NCI-H2107 treated with DMSO at 0.1 percent for 48 hours (cell line): ENCODE results near the gene CARD8.
"Not testable (repeated sequence)": the region's sequence is repeated elsewhere in the genome, so short reads cannot be mapped to it uniquely, and the experiment has no call there.

ENCODE experiments used
- DNase-seq: peaks from one replicate; lab custom pipeline; 2025; ENCODE audit not compliant: unreplicated experiment; lab: John Stamatoyannopoulos, UW

CARD8 gene, protein sequence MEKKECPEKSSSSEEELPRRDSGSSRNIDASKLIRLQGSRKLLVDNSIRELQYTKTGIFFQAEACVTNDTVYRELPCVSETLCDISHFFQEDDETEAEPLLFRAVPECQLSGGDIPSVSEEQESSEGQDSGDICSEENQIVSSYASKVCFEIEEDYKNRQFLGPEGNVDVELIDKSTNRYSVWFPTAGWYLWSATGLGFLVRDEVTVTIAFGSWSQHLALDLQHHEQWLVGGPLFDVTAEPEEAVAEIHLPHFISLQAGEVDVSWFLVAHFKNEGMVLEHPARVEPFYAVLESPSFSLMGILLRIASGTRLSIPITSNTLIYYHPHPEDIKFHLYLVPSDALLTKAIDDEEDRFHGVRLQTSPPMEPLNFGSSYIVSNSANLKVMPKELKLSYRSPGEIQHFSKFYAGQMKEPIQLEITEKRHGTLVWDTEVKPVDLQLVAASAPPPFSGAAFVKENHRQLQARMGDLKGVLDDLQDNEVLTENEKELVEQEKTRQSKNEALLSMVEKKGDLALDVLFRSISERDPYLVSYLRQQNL

DNA sequence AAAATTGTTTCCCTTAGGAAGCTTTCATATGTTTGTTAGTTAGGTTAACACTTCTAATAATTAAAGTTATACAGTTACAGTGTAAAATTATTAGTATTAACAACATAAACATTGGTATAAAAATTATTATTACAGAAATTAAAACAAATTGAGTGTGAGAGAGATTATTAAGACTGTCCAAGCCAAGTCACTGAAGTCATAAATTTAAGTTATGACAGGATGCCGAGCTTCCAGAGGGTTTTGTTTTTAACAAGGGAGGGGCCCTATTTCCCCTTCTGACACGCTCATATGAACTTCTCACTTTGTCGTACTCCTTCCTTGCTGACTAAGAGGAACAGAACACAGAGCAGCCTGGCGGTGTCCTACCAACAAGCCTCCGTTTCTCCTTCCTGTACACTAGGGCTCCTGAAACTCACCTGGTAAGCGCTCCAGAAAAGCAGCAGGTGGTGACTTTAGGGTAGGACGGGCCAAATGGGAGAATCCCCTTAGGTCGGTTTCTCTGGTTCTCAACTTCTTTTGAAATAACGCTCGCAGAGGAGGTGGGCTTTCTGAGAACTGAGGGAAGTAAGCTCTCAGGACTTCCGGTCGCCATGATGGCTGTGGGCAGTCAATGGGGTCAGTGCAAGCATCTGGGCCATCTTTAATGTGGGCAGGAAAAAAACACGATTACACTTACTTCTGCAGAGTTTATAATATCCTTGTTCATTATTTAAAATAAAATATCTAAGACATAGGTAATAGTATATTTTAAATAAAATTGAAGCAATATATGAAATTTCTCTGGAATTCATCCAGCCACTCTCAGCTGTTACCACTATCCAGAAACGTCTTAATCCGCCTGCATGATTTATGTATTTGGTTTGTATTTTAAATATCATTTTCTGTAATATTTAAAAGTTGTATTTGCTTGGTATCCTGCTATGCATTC lies at the start of gene CARD8:
Gene CARD8, minus strand, starts transcription at position 537 of the 928 bp plus-strand sequence. CDS start 14,892 bp downstream, outside the sequence.
- peak; percentile 93 for DNase-seq

- DNase-seq, result no peak
Observed at GRCh38 chr19:48303866-48304265, 48.2 kb upstream of the CARD8 start.

- DNase-seq, result no peak
Observed at GRCh38 chr19:48303367-48303766, 47.7 kb upstream of the CARD8 start.

DNA sequence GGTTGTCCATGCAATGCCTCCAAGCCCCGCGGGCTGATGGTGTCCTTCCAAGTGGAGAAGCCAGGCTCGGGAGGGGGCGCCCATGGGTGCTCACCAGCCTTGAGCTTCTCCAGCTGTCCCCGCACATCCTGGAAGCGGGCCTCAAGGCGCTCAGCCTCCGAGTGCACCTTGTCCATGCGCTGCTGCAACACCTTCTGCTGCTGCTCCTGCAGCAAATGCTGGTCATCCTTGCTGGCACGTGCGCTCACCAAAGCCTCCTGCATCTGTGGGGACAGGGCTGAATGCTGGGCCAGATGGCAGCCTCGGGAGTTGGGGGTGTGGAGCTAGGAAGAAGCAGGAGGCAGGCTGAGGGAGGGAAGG lies 46.9 kb upstream of the CARD8 start:
- DNase-seq, result no peak

- DNase-seq, result no peak
Observed at GRCh38 chr19:48301886-48302599, 46.3 kb upstream of the CARD8 start.

GRCh38 chr19:48297975-48298374 lies 42.3 kb upstream of the CARD8 start:
- DNase-seq, result no peak

DNA sequence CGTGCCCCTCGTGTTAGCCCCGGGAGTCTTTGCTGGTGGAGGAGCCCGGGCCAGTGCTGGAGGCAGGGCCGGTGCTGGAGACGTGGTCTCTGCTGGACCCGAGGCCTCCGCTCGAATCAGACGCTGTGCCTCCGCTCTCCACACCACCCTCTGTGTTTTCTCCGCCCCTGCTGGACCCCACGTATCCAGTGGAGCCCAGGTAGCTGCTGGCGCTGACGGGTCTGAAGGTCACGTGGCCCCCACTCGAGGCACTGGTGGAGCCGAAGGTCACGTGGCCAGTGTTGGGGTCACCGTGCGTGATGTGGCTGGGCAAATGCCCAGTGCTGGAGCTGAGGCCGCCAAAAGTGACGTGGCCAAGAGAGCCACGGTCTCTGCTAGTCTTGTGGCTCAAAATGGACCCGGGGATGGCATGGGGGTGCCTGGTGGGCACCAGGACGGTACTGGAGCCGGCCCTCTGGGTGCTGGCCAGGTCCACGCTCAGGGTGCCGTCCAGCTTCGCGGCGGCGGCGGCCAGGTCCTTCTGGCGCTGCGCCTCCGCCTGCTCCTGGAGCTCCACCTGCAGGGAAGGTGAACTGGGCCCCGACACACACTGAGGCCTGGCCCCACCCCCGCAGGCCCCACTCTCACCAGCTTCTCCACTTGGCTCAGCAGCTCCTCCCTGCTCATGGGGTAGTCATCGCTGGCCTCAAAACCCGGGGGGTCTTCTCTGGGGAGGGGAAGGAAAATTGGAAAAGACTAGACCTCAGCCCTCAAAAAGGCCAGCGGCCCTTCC lies 41.4 kb upstream of the CARD8 start:
- DNase-seq, result no peak

GRCh38 chr19:48295458-48295857 lies 39.7 kb upstream of the CARD8 start:
- DNase-seq, result no peak

DNA sequence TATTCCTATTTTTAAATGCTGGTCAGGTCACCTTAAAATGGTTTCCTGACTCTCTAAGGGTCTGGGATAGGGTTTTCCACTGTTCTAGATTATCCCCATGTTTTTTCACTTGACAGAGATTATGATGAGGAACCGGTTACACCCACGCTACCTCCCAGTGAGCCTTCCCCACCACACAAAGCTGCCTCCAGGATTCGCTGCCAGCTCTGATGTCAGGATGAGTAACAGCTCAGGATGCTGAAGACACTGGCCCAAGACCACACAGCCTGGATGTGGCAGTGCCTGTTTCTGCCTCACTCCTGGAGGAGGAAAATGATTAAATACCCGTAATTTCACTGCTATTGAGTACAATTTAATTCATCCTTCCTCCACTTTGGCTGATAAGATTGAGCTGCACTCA lies 37.1 kb upstream of the CARD8 start:
- DNase-seq, result no peak

GRCh38 chr19:48291489-48291815 lies 35.7 kb upstream of the CARD8 start:
- not testable (repeated sequence) for DNase-seq

- DNase-seq, result peak; percentile 6
Observed at GRCh38 chr19:48290771-48291488, 35.2 kb upstream of the CARD8 start.

- no peak for DNase-seq
Observed at GRCh38 chr19:48290401-48290770, 34.7 kb upstream of the CARD8 start.

DNA sequence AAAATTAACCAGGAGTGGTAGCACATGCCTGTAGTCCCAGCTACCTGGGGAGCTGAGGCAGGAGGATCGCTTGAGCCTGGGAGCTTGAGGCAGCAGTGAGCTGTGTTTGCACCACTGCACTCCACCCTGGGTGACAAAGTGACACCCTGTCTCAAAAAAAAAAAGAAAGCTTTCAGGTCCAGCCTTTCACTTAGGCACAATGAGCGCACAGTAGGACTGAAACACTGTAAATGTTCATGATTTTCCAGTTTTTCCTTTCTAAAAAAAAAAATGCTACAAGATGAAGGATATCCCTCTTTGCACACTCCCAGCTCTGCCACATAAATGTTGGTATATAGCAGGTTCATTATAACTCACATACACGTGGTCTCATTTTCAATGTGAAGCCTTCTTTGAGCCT lies 32.0 kb upstream of the CARD8 start:
- no peak for DNase-seq

DNA sequence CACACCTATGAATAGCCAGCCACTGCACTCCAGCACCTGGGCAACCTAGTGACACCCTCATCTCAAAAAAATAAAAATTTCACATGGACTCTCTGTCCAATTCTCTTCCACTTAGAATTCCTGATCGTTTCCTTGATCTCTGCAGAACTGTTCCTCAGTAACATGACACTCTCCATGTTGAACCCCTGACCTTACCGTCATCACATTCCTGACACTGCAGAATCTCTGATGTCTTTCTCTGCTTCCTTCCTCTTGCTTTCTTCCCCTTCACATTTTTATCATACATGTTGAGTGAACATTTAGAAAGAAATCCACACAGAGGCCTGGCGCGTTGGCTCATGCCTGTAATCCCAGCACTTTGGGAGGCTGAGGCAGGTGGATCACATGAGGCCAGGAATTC lies 29.2 kb upstream of the CARD8 start:
- no peak for DNase-seq

- DNase-seq, result no peak
Observed at GRCh38 chr19:48283908-48284307, 28.2 kb upstream of the CARD8 start.

DNA sequence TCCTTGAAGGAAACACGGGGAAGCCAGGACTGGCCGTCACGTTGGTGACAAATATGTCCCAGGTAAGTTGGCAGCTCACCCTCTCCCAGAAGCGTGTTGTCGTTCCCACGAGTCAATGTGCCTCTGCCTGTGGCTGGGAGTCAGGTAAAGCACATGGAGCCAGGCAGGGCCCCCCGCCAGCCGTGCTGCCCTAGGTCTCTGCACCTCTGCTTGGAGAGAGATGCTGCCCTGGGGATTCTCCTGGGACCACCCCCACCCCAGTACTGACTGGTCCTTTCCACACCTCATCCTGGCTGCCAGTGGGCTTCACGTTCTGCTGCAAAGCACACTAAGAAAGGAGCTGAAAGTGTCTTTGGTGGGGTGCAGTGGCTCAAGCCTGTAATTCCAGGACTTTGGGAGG lies 24.0 kb upstream of the CARD8 start:
- DNase-seq, result no peak

GRCh38 chr19:48274938-48275337 lies 19.2 kb upstream of the CARD8 start:
- DNase-seq, result no peak

DNA sequence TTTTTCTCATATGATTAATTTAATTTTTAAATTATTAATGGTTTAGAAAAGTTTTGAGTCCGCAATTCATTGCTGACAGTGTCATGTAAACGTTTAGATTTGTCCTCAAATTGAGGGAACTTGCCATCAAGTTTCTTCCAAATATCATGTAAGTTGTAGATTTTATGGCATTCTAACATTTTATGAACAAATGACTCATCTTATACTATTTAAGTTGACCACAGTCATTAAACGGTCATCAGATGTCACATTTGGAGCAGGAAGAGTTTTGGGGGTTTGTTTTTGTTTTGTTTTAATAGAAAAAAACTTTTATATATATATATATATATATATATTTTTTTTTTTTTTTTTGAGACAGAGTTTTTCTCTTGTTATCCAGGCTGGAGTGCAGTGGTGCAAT lies 18.5 kb upstream of the CARD8 start:
- no peak for DNase-seq

DNA sequence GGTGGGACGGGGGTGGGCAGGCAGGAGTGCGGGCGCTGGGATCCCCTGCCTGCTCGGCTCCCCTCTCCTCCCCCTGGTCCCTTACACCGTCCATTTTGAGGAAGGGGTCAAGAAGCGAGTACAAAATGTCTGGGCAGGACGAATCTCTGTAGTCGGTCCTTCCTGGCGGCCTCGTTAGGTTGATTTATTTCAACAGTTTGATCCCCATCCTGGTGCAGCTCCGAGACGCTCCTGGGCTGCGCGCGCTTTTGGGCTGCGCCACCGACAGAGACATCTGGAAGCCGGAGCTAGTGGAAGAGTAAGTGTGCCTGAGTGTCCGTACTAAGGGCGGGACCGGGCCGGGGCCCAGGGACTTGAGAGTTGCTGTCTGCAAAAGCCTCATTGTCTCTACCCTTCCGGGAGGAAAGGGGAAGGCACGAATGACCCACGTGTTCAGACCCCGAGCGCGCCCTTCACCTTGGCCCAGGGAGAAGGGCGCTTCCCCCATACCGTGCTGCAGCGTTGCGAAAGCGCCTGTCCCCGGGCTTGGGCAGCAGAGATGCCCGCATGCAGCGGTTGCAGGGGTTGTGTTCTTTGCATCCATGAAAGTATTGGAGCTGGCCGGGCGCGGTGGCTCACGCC lies 15.9 kb upstream of the CARD8 start:
- no peak for DNase-seq
